Choroid plexus epithelial cell (primary cell): ENCODE results near the gene VPS37D.
"Not testable (repeated sequence)": the region's sequence is repeated elsewhere in the genome, so short reads cannot be mapped to it uniquely, and the experiment has no call there.

Experiments
- DNase-seq: peaks from one replicate; pipeline ENCODE4 v3.0.0-alpha.2; 2010; ENCODE audit warnings: low read depth
- H3K4me3 ChIP-seq: 2 replicates; pipeline ENCODE4 v1.5.1; 2011; ENCODE audit warnings: low read depth, mild to moderate bottlenecking, control low read depth, low read length, moderate library complexity
- TF ChIP-seq, protein P1 (sequence below): conservative IDR thresholded peaks from 2 replicates; pipeline ENCODE4 v1.5.1; 2011; ENCODE audit warnings: low read depth, mild to moderate bottlenecking, control low read depth, inconsistent platforms, low read length, moderate library complexity

Gene VPS37D

DNA sequence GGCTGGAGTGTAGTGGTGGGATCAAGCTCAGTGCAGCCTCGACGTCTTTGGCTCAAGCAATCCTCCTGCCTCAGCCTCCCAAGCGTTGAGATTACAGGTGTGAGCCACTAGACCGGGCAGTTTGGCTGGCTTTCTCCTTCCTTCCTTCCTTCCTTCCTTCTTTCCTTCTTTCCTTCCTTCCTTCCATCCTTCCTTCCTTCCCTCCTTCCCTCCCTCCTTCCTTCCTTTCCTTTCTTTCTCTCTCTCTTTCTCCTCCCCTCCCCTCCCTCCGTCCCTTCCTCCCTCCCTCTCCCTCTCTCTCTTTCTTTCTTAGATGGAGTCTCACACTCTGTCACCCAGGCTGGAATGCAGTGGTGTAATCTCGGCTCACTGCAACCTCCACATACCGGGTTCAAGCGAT, 7.6 kb upstream of the VPS37D start:
- TF ChIP-seq, protein P1, sequence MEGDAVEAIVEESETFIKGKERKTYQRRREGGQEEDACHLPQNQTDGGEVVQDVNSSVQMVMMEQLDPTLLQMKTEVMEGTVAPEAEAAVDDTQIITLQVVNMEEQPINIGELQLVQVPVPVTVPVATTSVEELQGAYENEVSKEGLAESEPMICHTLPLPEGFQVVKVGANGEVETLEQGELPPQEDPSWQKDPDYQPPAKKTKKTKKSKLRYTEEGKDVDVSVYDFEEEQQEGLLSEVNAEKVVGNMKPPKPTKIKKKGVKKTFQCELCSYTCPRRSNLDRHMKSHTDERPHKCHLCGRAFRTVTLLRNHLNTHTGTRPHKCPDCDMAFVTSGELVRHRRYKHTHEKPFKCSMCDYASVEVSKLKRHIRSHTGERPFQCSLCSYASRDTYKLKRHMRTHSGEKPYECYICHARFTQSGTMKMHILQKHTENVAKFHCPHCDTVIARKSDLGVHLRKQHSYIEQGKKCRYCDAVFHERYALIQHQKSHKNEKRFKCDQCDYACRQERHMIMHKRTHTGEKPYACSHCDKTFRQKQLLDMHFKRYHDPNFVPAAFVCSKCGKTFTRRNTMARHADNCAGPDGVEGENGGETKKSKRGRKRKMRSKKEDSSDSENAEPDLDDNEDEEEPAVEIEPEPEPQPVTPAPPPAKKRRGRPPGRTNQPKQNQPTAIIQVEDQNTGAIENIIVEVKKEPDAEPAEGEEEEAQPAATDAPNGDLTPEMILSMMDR: no peak
- DNase-seq: no peak
- no peak overlapping the region for H3K4me3 ChIP-seq

DNA sequence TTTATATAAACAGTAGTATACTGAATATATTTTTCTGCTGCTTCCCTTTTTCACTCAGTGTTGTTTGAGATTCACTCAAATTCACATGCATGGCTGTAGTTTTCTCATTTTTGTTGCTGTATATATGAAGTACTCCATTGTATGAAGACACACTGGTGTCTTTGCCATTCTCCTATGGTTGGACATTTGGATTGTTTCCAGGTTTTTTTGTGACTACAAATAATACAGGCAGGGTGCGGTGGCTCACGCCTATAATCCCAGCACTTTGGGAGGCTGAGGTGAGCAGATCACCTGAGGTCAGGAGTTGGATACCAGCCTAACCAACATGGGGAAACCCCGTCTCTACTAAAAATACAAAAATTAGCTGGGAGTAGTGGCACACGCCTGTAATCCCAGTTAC, 7.0 kb upstream of the VPS37D start:
- not testable (repeated sequence) for DNase-seq, H3K4me3 ChIP-seq

DNA sequence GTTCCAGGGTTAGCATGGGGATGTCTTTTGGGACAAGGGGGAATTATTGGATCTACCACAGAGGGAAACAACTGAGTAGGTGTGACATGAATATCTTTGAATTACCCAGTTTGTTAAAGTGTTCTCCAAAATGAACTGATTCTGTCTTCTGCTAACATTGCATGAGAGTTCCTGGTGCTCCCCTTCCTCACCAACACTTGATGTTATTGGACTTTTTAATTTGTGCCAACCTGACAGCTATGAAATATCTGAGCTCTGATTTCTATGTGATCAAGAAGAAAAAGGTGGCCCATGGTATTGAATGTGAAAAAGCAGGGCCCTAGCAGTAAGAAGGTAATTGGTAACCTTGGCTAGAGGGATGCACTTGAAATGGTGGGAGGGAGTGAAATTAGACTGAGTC, 4.6 kb upstream of the VPS37D start:
- no peak overlapping the region for H3K4me3 ChIP-seq
- no peak for DNase-seq
- TF ChIP-seq, protein P1: no peak

DNA sequence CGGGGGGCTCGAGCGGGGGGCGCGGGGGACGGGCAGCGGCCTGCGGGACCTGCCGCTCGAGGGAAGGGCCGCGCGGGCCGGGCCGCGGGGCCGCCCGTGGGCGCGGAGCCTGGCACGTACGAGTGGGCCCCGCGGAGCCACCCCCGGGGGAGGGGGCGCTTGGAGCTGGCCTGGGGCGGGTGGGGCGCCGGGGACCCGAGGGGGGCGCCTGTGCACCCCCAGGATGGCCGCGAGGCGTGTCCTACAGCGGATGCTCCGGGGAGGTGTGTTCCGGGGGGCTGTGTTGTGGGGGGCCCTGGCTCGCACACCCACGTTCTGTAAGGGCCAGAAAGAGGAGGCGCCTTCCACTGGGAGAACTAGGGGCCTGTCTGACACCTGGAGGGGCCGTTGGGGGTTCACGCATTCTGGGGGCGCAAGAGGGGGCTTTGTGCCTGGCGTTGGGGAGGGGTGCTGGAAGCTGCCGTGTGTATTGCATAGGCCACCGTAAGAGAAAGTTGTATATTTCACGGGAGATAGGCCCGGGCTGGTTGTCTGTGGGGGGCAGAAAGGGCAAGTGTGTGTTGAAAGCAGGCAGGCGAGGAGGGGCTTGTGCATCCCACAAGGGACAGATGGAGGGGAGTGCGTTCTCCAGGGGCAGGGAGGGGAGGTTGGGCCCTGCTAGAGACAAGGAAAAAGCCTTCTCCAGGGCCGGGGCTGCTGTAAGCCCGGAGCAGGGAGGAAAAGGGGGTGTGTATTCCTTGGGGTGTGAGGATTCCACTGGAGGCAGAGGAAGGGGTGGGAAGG, 663 bp downstream of the VPS37D start:
- TF ChIP-seq, protein P1: no peak
- DNase-seq: peak; percentile 18
- peak overlapping the region; percentile 63 for H3K4me3 ChIP-seq

DNA sequence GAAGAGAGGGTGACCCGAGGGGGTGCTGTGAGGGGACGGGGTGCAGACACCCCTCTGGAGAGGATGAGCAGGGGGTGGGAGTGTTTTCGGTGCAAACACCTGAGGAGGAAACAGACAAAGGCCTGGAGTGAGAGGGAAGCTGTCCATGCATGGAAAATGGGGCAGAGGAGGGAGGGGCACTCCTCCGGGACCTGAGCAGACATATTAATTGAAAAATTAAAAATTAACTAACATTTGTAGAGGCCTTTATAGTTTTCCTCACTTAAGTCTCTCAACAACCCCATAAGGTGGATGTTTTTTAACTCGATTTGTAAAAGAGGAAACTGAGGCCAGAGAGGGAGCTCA, 1.2 kb downstream of the VPS37D start:
- peak overlapping the region; percentile 63 for H3K4me3 ChIP-seq
- TF ChIP-seq, protein P1: no peak
- DNase-seq: no peak

DNA sequence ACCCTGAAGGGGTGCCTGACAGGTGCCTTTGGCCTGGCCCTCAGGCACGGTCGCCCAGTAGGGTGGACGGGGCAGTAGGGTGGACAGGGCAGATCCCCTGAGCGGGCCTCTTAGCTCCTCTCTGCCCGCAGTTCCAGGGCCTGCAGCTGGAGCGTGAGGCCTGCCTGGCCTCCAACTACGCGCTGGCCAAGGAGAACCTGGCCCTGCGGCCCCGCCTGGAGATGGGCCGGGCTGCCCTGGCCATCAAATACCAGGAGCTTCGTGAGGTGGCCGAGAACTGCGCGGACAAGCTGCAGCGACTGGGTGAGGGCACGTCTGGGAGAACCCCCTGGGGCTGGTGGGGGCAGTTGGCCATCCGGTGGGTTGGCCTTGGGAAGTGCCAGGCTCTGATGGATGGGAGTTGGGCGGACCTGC, 1.7 kb downstream of the VPS37D start:
- DNase-seq: no peak
- H3K4me3 ChIP-seq: no peak overlapping the region
- TF ChIP-seq, protein P1: no peak

DNA sequence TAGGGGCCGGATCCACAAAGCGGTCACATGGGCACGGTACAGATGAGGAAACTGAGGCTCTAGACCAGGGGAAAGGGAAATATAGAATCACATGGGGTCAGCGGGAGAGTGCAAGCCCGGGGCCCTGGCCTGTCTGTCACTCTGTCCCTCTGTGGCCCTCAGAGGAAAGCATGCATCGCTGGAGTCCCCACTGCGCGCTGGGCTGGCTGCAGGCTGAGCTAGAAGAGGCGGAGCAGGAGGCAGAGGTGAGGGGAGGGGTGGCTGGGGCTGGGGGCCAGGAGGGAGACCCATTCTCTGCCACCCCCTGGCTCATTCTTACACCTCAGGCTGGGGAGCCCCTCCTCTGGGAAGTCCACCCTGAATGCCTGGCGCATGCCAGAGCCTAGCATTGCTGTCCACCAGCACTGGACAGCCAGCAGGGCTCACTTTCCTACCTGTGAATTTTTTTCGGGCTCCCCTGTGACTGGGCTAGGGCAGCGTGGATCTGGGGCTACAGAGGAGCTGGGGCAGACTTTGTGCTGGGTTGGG, 2.3 kb downstream of the VPS37D start:
- DNase-seq: no peak
- no peak overlapping the region for H3K4me3 ChIP-seq
- TF ChIP-seq, protein P1: no peak
